ENCODE data around the gene RETREG3. TPM values are rescaled to one million over a fixed set of nuclear protein-coding genes. Genes with fewer than 3 reads are reported as not detected.

The RETREG3 gene
- total RNA-seq, 2 donors from 2014 or later: 51.5 to 55.4 TPM

- Mint-ChIP-seq H3K27ac (peak overlapping the region; percentile 48), H3K4me3 (peak overlapping the region; percentile 56)
These were observed 44.3 kb upstream of the RETREG3 start for GRCh38 chr17:42653179-42654124.

GRCh38 chr17:42651392-42651791, 42.2 kb upstream of the RETREG3 start:
- Histone ChIP-seq H3K27me3 (ENCODE audit: control insufficient read depth, insufficient read depth, low read length, poor library complexity, severe bottlenecking) (no peaks in the 10 kb centered on the region), H3K36me3 (ENCODE audit: control insufficient read depth, insufficient read depth, low read length) (no peaks in the 10 kb centered on the region), H3K4me1 (ENCODE audit: control insufficient read depth, insufficient read depth, low read length) (peaks cover 2% of the 10 kb centered on the region), H3K4me3 (ENCODE audit: low read length) (no peak overlapping the region), H3K9me3 (ENCODE audit: control insufficient read depth, low read length) (no peaks in the 10 kb centered on the region), H3K27ac (ENCODE audit: low read depth, low read length) (no peak overlapping the region), H3K9ac (ENCODE audit: extremely low read depth, low read length, poor library complexity, severe bottlenecking) (no peak overlapping the region)
- TF ChIP-seq CTCF (conservative IDR thresholded peaks at IDR 0.05): no peak
- H3K36me3 Mint-ChIP-seq (ENCODE audit: low read depth): no peaks in the 10 kb centered on the region
- no peaks in the 10 kb centered on the region for H3K9me3 Mint-ChIP-seq
- WGBS, 2 experiments (ENCODE audit: insufficient coverage in 1 of 2, insufficient read length in 1 of 2): 95 to 100% methylated on average over 2 to 3 of the region's 4 CpGs
- DNase-seq: no peak
- H3K27ac Mint-ChIP-seq: no peak overlapping the region
- H3K4me3 Mint-ChIP-seq: no peak overlapping the region
- H3K27me3 Mint-ChIP-seq (ENCODE audit: insufficient read depth): peaks cover 4% of the 10 kb centered on the region
- H3K4me1 Mint-ChIP-seq: peaks cover 14% of the 10 kb centered on the region

More at GRCh38 chr17:42653179-42654124, 44.3 kb upstream of the RETREG3 start:
- peaks cover 4% of the 10 kb centered on the region for H3K9me3 Mint-ChIP-seq
- peaks cover 14% of the 10 kb centered on the region for H3K4me1 Mint-ChIP-seq
- no peaks in the 10 kb centered on the region for H3K36me3 ChIP-seq (ENCODE audit: control insufficient read depth, insufficient read depth, low read length)
- peaks cover 2% of the 10 kb centered on the region for H3K4me1 ChIP-seq (ENCODE audit: control insufficient read depth, insufficient read depth, low read length)
- WGBS, 2 experiments (ENCODE audit: insufficient coverage in 1 of 2, insufficient read length in 1 of 2): 39 to 55% methylated on average over 30 to 41 of the region's 42 CpGs
- H3K36me3 Mint-ChIP-seq (ENCODE audit: low read depth): no peaks in the 10 kb centered on the region
- H3K9ac ChIP-seq (ENCODE audit: extremely low read depth, low read length, poor library complexity, severe bottlenecking): peak overlapping the region; percentile 4
- no peak overlapping the region for H3K27ac ChIP-seq (ENCODE audit: low read depth, low read length)
- DNase-seq: peak; percentile 90
- no peaks in the 10 kb centered on the region for H3K9me3 ChIP-seq (ENCODE audit: control insufficient read depth, low read length)
- peaks cover 3% of the 10 kb centered on the region for H3K27me3 Mint-ChIP-seq (ENCODE audit: insufficient read depth)
- H3K27me3 ChIP-seq (ENCODE audit: control insufficient read depth, insufficient read depth, low read length, poor library complexity, severe bottlenecking): no peaks in the 10 kb centered on the region
- H3K4me3 ChIP-seq (ENCODE audit: low read length): peak overlapping the region; percentile 65
- TF ChIP-seq CTCF (conservative IDR thresholded peaks at IDR 0.05): no peak

- Histone ChIP-seq H3K4me1 (ENCODE audit: control insufficient read depth, insufficient read depth, low read length) (no peaks in the 10 kb centered on the region), H3K36me3 (ENCODE audit: control insufficient read depth, insufficient read depth, low read length) (no peaks in the 10 kb centered on the region), H3K9me3 (ENCODE audit: control insufficient read depth, low read length) (no peaks in the 10 kb centered on the region), H3K27me3 (ENCODE audit: control insufficient read depth, insufficient read depth, low read length, poor library complexity, severe bottlenecking) (no peaks in the 10 kb centered on the region), H3K27ac (ENCODE audit: low read depth, low read length) (no peak overlapping the region), H3K4me3 (ENCODE audit: low read length) (no peak overlapping the region), H3K9ac (ENCODE audit: extremely low read depth, low read length, poor library complexity, severe bottlenecking) (no peak overlapping the region)
- Mint-ChIP-seq H3K9me3 (no peaks in the 10 kb centered on the region), H3K27me3 (ENCODE audit: insufficient read depth) (peaks cover 4% of the 10 kb centered on the region), H3K27ac (no peak overlapping the region), H3K4me3 (no peak overlapping the region), H3K36me3 (ENCODE audit: low read depth) (no peaks in the 10 kb centered on the region), H3K4me1 (peaks cover 2% of the 10 kb centered on the region)
- DNase-seq: no peak
- TF ChIP-seq CTCF (conservative IDR thresholded peaks at IDR 0.05): no peak
- WGBS, 2 experiments (ENCODE audit: insufficient coverage in 1 of 2, insufficient read length in 1 of 2): 94 to 96% methylated on average over 5 of the region's 5 CpGs
These were observed 38.6 kb upstream of the RETREG3 start for GRCh38 chr17:42647778-42648177.
